ENCODE data around the gene AUH.
A peak's percentile ranks its signal among the peaks of the same experiment; 100 is the strongest.

The AUH gene

GRCh38 chr9:91289244-91289643 is 72.5 kb downstream of the AUH start:
- DNase-seq = no peak

GRCh38 chr9:91285729-91286353 is 75.9 kb downstream of the AUH start:
- DNase-seq = peak; percentile 35

DNA sequence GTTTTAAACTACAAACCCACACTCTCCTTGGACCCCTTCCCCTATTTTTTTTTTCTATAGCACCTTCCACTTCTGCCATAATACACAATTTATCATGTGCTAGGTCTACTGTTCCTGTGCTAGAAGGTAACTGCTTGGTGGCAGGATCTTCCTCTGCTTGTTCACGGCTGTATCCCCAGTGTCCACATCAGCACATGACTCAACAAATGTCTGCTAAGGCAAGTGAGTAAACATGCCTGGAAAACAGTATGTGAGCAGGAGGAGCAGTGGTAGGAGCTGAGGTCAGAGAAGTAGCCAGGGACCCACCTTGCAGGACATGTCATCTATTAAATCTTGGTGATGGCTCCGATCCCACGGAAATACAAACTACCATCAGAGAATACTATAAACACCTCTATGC is 79.4 kb downstream of the AUH start:
- DNase-seq = no peak

- no peak for DNase-seq
These were observed 82.2 kb downstream of the AUH start for GRCh38 chr9:91279296-91280204.

GRCh38 chr9:91276513-91276912 is 85.2 kb downstream of the AUH start:
- DNase-seq = no peak

- DNase-seq = no peak
These were observed 86.1 kb downstream of the AUH start for GRCh38 chr9:91275655-91276054.

- DNase-seq = no peak
These were observed 86.7 kb downstream of the AUH start for GRCh38 chr9:91274949-91275492.

DNA sequence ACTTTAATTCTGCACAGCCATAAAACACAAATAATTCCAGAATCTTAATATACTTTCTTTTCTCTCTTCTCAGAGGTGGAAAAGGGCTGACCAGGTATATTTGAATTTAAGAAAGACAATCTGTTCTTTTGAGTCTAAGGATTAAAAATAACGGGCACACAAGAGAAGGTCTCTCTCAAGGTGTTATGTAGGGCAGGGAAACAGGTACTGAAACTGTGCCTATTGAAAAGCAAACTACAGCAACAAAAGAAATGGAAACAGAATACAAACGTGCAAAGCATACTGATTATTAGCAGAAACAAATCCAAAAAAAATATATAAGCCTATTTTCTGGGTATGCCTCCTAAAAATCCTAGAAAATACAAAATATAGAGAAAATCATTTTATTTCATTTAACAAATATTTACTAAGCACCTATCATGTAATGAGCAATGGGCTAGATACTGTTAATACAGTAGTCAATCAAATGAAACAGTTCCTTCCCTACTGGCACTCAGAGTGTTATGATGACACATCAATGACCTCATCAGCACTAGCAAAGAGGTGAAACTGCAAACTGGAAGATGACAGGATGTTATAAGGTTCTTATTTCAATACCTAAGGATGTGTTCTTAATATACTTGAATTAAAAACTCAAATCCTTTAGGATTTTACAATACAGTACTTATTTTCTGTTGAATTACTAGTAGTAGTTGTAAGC is 87.7 kb downstream of the AUH start:
- DNase-seq = peak; percentile 51

DNA sequence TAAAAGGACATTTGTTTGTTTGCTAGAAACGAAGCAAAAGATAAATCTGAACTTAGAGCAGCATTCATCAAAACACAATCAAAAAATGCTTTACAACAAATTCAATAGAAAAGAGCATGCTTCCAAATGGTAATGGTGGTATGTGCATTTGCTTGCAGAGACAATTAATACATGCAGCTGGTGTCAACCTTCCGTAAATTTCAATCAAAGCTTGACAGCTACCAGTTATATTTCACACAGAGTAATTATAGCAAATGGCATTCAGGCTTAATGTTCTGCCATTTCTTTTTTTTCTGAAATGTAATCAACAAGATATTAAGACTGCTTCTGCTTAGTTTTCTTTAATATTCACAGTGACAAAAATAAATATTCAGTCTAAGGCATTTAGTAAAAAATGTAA is 90.6 kb downstream of the AUH start:
- DNase-seq = no peak

GRCh38 chr9:91269907-91270491 is 91.7 kb downstream of the AUH start:
- DNase-seq = no peak

GRCh38 chr9:91266448-91266847 is 95.3 kb downstream of the AUH start:
- no peak for DNase-seq

GRCh38 chr9:91265514-91265913 is 96.2 kb downstream of the AUH start:
- no peak for DNase-seq

- no peak for DNase-seq
These were observed 100.3 kb downstream of the AUH start for GRCh38 chr9:91261417-91261816.

DNA sequence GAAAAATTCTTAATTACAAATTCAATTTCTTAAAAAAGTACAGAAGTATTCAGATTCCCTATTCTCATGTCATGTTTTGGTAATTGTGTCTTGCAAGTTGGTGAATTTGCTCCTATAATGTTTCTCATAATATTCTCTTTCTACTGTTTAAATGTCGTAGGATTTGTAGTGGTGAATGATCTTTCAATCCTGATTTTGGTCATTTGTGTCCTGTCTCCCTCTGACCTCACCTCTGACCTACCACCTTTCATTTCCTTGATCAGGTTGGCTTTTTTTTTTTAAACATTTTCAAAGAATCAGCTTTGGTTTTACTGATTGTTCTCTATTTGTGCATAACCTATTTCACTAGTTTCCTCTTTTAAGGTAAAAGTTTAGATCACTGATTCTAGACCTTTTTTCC is 102.6 kb downstream of the AUH start:
- no peak for DNase-seq

DNA sequence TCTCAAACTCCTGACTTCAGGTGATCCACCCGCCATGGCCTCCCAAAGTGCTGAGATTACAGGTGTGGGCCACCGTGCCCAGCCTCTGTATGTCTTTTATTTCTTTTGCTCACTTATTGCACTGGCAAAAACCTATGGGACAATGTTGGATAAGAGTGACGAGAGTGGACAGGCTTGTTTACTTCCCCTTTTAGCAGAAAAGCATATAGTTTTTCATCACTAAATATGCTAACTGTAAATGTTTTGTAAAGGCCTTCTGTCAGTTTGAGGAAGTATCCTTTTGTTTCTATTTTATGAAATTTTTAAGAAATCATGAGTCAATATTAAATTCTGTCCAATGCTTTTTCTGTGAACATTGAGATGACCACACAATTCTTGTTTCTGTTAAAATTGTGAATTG is 103.3 kb downstream of the AUH start:
- no peak for DNase-seq

- DNase-seq = no peak
These were observed 105.5 kb downstream of the AUH start for GRCh38 chr9:91256235-91256634.

DNA sequence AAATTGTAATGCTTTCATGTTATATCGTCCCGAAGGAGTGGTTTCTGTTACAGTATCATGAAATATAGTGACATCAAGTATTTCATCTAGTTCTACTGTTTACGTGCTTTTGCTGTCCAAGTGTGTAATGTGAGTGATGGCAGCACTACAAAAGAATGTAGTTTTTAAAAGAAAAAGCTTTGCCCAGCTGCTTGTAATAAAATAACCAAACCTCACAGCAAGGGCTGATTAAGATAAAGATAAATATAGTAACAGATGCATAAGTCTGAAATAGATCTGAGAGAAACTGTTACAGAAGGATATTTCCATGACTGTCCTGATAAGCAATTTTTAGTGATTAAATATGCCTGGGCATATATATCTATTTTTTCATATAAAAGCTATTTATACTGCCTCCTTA is 106.4 kb downstream of the AUH start:
- DNase-seq = no peak

DNA sequence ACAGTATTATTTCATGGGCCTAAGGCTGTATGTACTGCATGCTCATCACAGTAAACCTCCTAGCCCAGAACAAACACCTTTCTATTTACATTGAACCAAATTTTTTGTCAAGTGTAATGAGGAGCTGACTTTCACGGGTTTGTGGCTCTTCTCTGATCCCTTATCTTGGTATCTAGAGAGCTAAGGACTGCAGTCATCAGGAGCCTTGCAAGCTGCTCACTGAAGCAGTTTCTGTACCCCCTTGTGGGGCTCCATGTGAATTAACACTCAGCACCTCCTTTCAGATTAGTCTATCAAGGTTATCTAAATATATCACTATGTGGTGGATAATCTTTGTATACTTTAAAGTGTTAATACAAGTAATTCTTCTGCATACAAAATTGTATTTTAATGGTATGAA is 108.2 kb downstream of the AUH start:
- peak; percentile 53 for DNase-seq

DNA sequence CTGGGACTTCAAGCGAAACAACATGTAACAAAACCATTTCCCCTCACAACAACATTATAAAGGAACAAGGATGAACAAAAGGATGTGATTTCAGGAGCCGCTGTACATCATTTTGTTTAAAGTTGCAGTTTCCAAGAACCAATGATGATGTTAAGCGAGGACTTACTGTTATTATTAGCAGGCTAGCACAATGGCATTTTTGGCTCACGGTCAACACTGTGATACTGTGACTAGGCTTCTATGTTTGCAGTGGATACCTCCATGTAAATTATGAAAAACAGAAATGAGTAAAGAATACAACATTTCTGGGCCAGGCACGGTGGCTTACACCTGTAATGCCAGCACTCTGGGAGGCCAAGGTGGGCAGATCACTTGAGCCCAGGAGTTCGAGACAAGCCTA is 113.0 kb downstream of the AUH start:
- DNase-seq = no peak

- DNase-seq = no peak
These were observed 114.4 kb downstream of the AUH start for GRCh38 chr9:91247278-91247677.

DNA sequence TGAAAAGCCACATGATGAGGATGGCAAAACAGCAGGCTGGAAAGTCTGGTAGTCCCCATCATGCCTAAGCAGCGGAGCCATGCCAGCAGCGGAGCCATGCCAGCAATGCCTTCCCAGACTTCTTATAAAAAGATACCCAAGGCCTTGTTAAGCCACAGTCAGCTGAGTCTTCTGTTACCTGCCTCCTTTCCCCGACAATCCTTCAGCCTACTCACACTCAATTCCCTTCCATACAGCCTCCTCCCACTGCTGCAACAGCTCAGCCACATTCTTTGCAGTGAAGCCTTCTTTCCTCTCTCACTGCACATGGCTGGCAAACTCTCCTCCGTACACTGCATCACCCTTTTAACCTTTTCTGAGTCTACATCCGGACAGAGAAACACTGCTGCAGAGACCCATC is 114.9 kb downstream of the AUH start:
- DNase-seq = no peak

- DNase-seq = peak; percentile 63
These were observed 116.0 kb downstream of the AUH start for GRCh38 chr9:91245431-91246313.
